Rectal smooth muscle tissue (tissue), 1 donor: ENCODE results near the gene PDLIM7.

Source experiments
- H3K27ac ChIP-seq: one replicate; pipeline ENCODE4 v1.7.0; 2013; ENCODE audit warnings: low read depth, low read length, inconsistent platforms
- H3K27me3 ChIP-seq: one replicate; pipeline ENCODE4 v1.7.0; 2013; ENCODE audit warnings: low read length; ENCODE audit not compliant: control insufficient read depth, insufficient read depth
- H3K36me3 ChIP-seq: one replicate; pipeline ENCODE4 v1.7.0; 2013; ENCODE audit warnings: low read length; ENCODE audit not compliant: control insufficient read depth, insufficient read depth
- H3K4me1 ChIP-seq: one replicate; pipeline ENCODE4 v1.7.0; 2013; ENCODE audit warnings: low read length; ENCODE audit not compliant: control insufficient read depth, insufficient read depth
- H3K4me3 ChIP-seq: one replicate; pipeline ENCODE4 v1.7.0; 2013; ENCODE audit warnings: low read length
- H3K9ac ChIP-seq: one replicate; pipeline ENCODE4 v1.7.0; 2013; ENCODE audit warnings: low read length

PDLIM7 gene

GRCh38 chr5:177531209-177531940, 34.0 kb upstream of the PDLIM7 start:
- H3K27ac ChIP-seq: no peak overlapping the region
- no peak overlapping the region for H3K9ac ChIP-seq
- no peaks in the 10 kb centered on the region for H3K27me3 ChIP-seq
- H3K4me3 ChIP-seq: no peak overlapping the region
- peaks cover 52% of the 10 kb centered on the region for H3K36me3 ChIP-seq
- peaks cover 4% of the 10 kb centered on the region for H3K4me1 ChIP-seq

GRCh38 chr5:177530638-177531037, 33.2 kb upstream of the PDLIM7 start:
- Histone ChIP-seq H3K36me3 (peaks cover 51% of the 10 kb centered on the region), H3K27ac (no peak overlapping the region), H3K4me1 (peaks cover 2% of the 10 kb centered on the region), H3K27me3 (no peaks in the 10 kb centered on the region), H3K4me3 (no peak overlapping the region), H3K9ac (no peak overlapping the region)

GRCh38 chr5:177529247-177530203, 32.1 kb upstream of the PDLIM7 start:
- Histone ChIP-seq H3K27ac (no peak overlapping the region), H3K4me1 (no peaks in the 10 kb centered on the region), H3K36me3 (peaks cover 59% of the 10 kb centered on the region), H3K4me3 (no peak overlapping the region), H3K9ac (no peak overlapping the region), H3K27me3 (no peaks in the 10 kb centered on the region)

- no peaks in the 10 kb centered on the region for H3K27me3 ChIP-seq
- H3K36me3 ChIP-seq: peaks cover 58% of the 10 kb centered on the region
- no peak overlapping the region for H3K4me3 ChIP-seq
- no peak overlapping the region for H3K9ac ChIP-seq
- no peak overlapping the region for H3K27ac ChIP-seq
- H3K4me1 ChIP-seq: no peaks in the 10 kb centered on the region
Measured at GRCh38 chr5:177528631-177529030, 31.2 kb upstream of the PDLIM7 start.

GRCh38 chr5:177527595-177527994, 30.2 kb upstream of the PDLIM7 start:
- H3K27me3 ChIP-seq: no peaks in the 10 kb centered on the region
- no peak overlapping the region for H3K27ac ChIP-seq
- no peak overlapping the region for H3K9ac ChIP-seq
- H3K36me3 ChIP-seq: peaks cover 57% of the 10 kb centered on the region
- H3K4me1 ChIP-seq: no peaks in the 10 kb centered on the region
- H3K4me3 ChIP-seq: no peak overlapping the region

- no peak overlapping the region for H3K27ac ChIP-seq
- H3K4me3 ChIP-seq: no peak overlapping the region
- H3K36me3 ChIP-seq: peaks cover 54% of the 10 kb centered on the region
- H3K27me3 ChIP-seq: no peaks in the 10 kb centered on the region
- H3K9ac ChIP-seq: no peak overlapping the region
- no peaks in the 10 kb centered on the region for H3K4me1 ChIP-seq
Measured at GRCh38 chr5:177526791-177527190, 29.4 kb upstream of the PDLIM7 start.

GRCh38 chr5:177526191-177526590, 28.8 kb upstream of the PDLIM7 start:
- Histone ChIP-seq H3K27ac (no peak overlapping the region), H3K4me3 (no peak overlapping the region), H3K4me1 (no peaks in the 10 kb centered on the region), H3K9ac (no peak overlapping the region), H3K36me3 (peaks cover 57% of the 10 kb centered on the region), H3K27me3 (no peaks in the 10 kb centered on the region)

GRCh38 chr5:177524941-177525655, 27.7 kb upstream of the PDLIM7 start:
- Histone ChIP-seq H3K36me3 (peaks cover 53% of the 10 kb centered on the region), H3K9ac (no peak overlapping the region), H3K4me1 (no peaks in the 10 kb centered on the region), H3K4me3 (no peak overlapping the region), H3K27ac (no peak overlapping the region), H3K27me3 (no peaks in the 10 kb centered on the region)

GRCh38 chr5:177524539-177524900, 27.1 kb upstream of the PDLIM7 start:
- no peak overlapping the region for H3K27ac ChIP-seq
- no peak overlapping the region for H3K9ac ChIP-seq
- H3K36me3 ChIP-seq: peaks cover 48% of the 10 kb centered on the region
- H3K4me3 ChIP-seq: no peak overlapping the region
- no peaks in the 10 kb centered on the region for H3K4me1 ChIP-seq
- no peaks in the 10 kb centered on the region for H3K27me3 ChIP-seq

GRCh38 chr5:177523711-177524538, 26.5 kb upstream of the PDLIM7 start:
- no peak overlapping the region for H3K27ac ChIP-seq
- no peak overlapping the region for H3K9ac ChIP-seq
- H3K36me3 ChIP-seq: peaks cover 43% of the 10 kb centered on the region
- H3K27me3 ChIP-seq: no peaks in the 10 kb centered on the region
- no peak overlapping the region for H3K4me3 ChIP-seq
- H3K4me1 ChIP-seq: no peaks in the 10 kb centered on the region

GRCh38 chr5:177520916-177521513, 23.6 kb upstream of the PDLIM7 start:
- Histone ChIP-seq H3K4me3 (no peak overlapping the region), H3K9ac (no peak overlapping the region), H3K27me3 (no peaks in the 10 kb centered on the region), H3K36me3 (peaks cover 29% of the 10 kb centered on the region), H3K4me1 (peaks cover 4% of the 10 kb centered on the region), H3K27ac (no peak overlapping the region)
